HepG2 (cell line): ENCODE data around the gene C11orf91. TPM values are rescaled to one million over a fixed set of nuclear protein-coding genes. Genes with fewer than 3 reads are reported as not detected.

Experiments
- ATAC-seq: fragments of 200-7000 bp; cut with Tn5 transposase; 3 replicates; pipeline ENCODE4 v1.9.1; 2020; ENCODE audit warnings: mild to moderate bottlenecking, moderate library complexity
- BruUV-seq: library from RNA; stranded (reverse); fragments of 400-500 nt; replicated peaks from 2 replicates; lab custom pipeline; 2021; lab: Mats Ljungman, UMichigan
- CTCF ChIA-PET: fragments of 300-600 bp; formaldehyde crosslinking; extraction: SDS; loops from one replicate; lab custom pipeline; 2021; ENCODE audit warnings: low total read pairs, inconsistent platforms, low intra/inter-chr PET ratio; lab: Yijun Ruan, JAX
- POLR2A ChIA-PET: fragments of 350-600 bp; sonication (Branson Sonifier 250); formaldehyde crosslinking; loops from one replicate; lab custom pipeline; 2020; ENCODE audit warnings: antibody characterized with exemption, inconsistent platforms; lab: Yijun Ruan, JAX
- DNase-seq: peaks from one replicate; pipeline ENCODE4 v3.0.0-alpha.2; 2015; ENCODE audit warnings: low spot score
- FAIRE-seq: peaks from 3 replicates; lab custom pipeline; 2011; peaks lifted over from hg19 to GRCh38; lab: Jason Lieb, UNC
- H2AFZ ChIP-seq: one replicate; pipeline ENCODE4 v1.6.1; 2011; ENCODE audit warnings: low read length, inconsistent platforms
- H3K27ac ChIP-seq: fragments of 300-600 bp; 3 replicates; pipeline ENCODE4 v1.8.0; 2011; ENCODE audit warnings: mixed run types, mild to moderate bottlenecking, mixed read lengths, low read length, inconsistent platforms; ENCODE audit not compliant: insufficient read depth; ENCODE audit errors: extremely low read length
- H3K27me3 ChIP-seq, 2 experiments: fragments of 200-600 bp in 1 of 2; 2 replicates in 1 of 2; 3 replicates in 1 of 2; pipeline versions ENCODE4 v1.6.0 to v1.8.0; 2011; ENCODE audit warnings: low read length in 2 of 2, mild to moderate bottlenecking in 2 of 2, moderate library complexity in 2 of 2, inconsistent platforms in 1 of 2; ENCODE audit not compliant: insufficient read depth in 2 of 2, control insufficient read depth in 1 of 2
- H3K36me3 ChIP-seq, 2 experiments: fragments of 200-600 bp in 1 of 2; replicated peaks in 1 of 2; 2 replicates in 1 of 2; 3 replicates in 1 of 2; pipeline versions ENCODE4 v1.5.1 to v1.8.0; 2011; ENCODE audit warnings: low read length in 2 of 2, inconsistent platforms in 1 of 2; ENCODE audit not compliant: insufficient read depth in 2 of 2, control insufficient read depth in 1 of 2
- H3K4me1 ChIP-seq: 2 replicates; pipeline ENCODE4 v1.5.1; 2012; ENCODE audit warnings: low read length, inconsistent platforms; ENCODE audit not compliant: insufficient read depth
- H3K4me2 ChIP-seq: 2 replicates; pipeline ENCODE4 v1.6.0; 2011; ENCODE audit warnings: low read depth, low read length, inconsistent platforms
- H3K4me3 ChIP-seq, 3 experiments: fragments of 200-600 bp in 1 of 3; sonication (generic), shearing (Covaris generic) in 1 of 3; replicated peaks in 1 of 3; 2 replicates each; pipeline ENCODE4 v1.5.1; 2011 to 2016; ENCODE audit warnings: low read length in 3 of 3, inconsistent platforms in 2 of 3, low read depth in 2 of 3, mild to moderate bottlenecking in 2 of 3, control low read depth in 1 of 3, mixed read lengths in 1 of 3; ENCODE audit not compliant: insufficient read depth in 1 of 3
- H3K79me2 ChIP-seq: one replicate; pipeline ENCODE4 v1.6.1; 2011; ENCODE audit warnings: low read length, inconsistent platforms; ENCODE audit not compliant: insufficient read depth
- H3K9ac ChIP-seq: 2 replicates; pipeline ENCODE4 v1.6.0; 2011; ENCODE audit warnings: mild to moderate bottlenecking, low read depth, low read length, inconsistent platforms; ENCODE audit not compliant: insufficient read depth
- H3K9me3 ChIP-seq: 2 replicates; pipeline ENCODE4 v1.5.1; 2012; ENCODE audit warnings: mild to moderate bottlenecking, low read length
- H4K20me1 ChIP-seq: 2 replicates; pipeline ENCODE4 v1.6.0; 2011; ENCODE audit warnings: inconsistent platforms, mild to moderate bottlenecking, low read length, moderate library complexity; ENCODE audit not compliant: insufficient read depth
- DDIT3 ChIP-seq: sonication (generic); formaldehyde crosslinking; IDR thresholded peaks from 2 replicates; pipeline ENCODE4 v1.4.0; 2020; ENCODE audit warnings: mild to moderate bottlenecking, missing genetic modification reagents
- HOMEZ ChIP-seq: IDR thresholded peaks from 2 replicates; pipeline ENCODE4 v1.6.1; 2016; ENCODE audit warnings: low read depth
- ISX ChIP-seq: sonication (generic); formaldehyde crosslinking; conservative IDR thresholded peaks from 2 replicates; pipeline ENCODE4 v1.5.0; 2020; ENCODE audit warnings: missing genetic modification reagents
- KAT8 ChIP-seq: IDR thresholded peaks from 2 replicates; pipeline ENCODE4 v1.6.1; 2016; ENCODE audit warnings: missing genetic modification reagents, missing compliant biosample characterization
- KIAA2018 ChIP-seq: sonication (generic); formaldehyde crosslinking; IDR thresholded peaks from 2 replicates; pipeline ENCODE4 v1.5.0; 2020; ENCODE audit warnings: mild to moderate bottlenecking, missing genetic modification reagents, borderline replicate concordance
- KLF6 ChIP-seq: IDR thresholded peaks from 2 replicates; pipeline ENCODE4 v1.8.0; 2016; ENCODE audit warnings: missing biosample characterization, missing genetic modification reagents
- TGIF2 ChIP-seq: IDR thresholded peaks from 2 replicates; pipeline ENCODE4 v1.6.1; 2016; ENCODE audit warnings: control low read depth, missing compliant biosample characterization
- ZNF251 ChIP-seq: sonication (generic); formaldehyde crosslinking; IDR thresholded peaks from 2 replicates; pipeline ENCODE4 v1.9.0; 2021; ENCODE audit warnings: mild to moderate bottlenecking, missing genetic modification reagents
- ZNF543 ChIP-seq: sonication (generic); formaldehyde crosslinking; IDR thresholded peaks from 2 replicates; pipeline ENCODE4 v1.4.0; 2020; ENCODE audit warnings: mild to moderate bottlenecking, missing genetic modification reagents
- ZNF572 ChIP-seq: sonication (generic); formaldehyde crosslinking; IDR thresholded peaks from 2 replicates; pipeline ENCODE4 v1.5.1; 2020; ENCODE audit warnings: mild to moderate bottlenecking, missing genetic modification reagents
- ZNF761 ChIP-seq: sonication (generic); formaldehyde crosslinking; conservative IDR thresholded peaks from 2 replicates; pipeline ENCODE4 v1.4.0; 2020; ENCODE audit warnings: mild to moderate bottlenecking, missing genetic modification reagents
- ZNF777 ChIP-seq: sonication (generic); formaldehyde crosslinking; IDR thresholded peaks from 2 replicates; pipeline ENCODE4 v1.4.0; 2020; ENCODE audit warnings: missing genetic modification reagents
- ZNF784 ChIP-seq: sonication (generic); formaldehyde crosslinking; IDR thresholded peaks from 2 replicates; pipeline ENCODE4 v1.5.1; 2020; ENCODE audit warnings: missing genetic modification reagents, mild to moderate bottlenecking, borderline replicate concordance
- WGBS: methylation state at CpG from one replicate; pipeline ENCODE4 v1.1.6; 2017; ENCODE audit warnings: low lambda C conversion rate; 5-methylcytosine and 5-hydroxymethylcytosine counted together
- in situ Hi-C: cut with HindIII; loops from 2 replicates; pipeline ENCODE4 v1.10.0; 2017; ENCODE audit warnings: low pct_unique_long_range_greater_than_20kb; ENCODE audit not compliant: extremely low pct_ligation_motif_present
- intact Hi-C: fragments of 100-400 bp; cut with micrococcal nuclease; formaldehyde crosslinking; loops from one replicate; pipeline ENCODE4 v1.10.0; 2022; ENCODE audit not compliant: unreplicated experiment
- polyA plus RNA-seq, 8 experiments: library from polyadenylated mRNA; depleted of rRNA in 3 of 8; stranded (reverse) in 7 of 8; unstranded in 1 of 8; fragments of >200 nt; fragmentation: Illumina TruSeq in 4 of 8; extraction: Trizol in 4 of 8; gene quantifications; 2 replicates each; pipeline versions ENCODE4 v1.2.1 to v1.2.3, GENCODE V29; 2011 to 2016; ENCODE audit warnings: low read depth in 4 of 8, missing spikeins in 1 of 8, mixed read lengths in 1 of 8; ENCODE audit not compliant: insufficient read depth in 1 of 8
- total RNA-seq, 5 experiments: library from RNA; depleted of rRNA; stranded (reverse); fragments of >200 nt; fragmentation: Illumina TruSeq; extraction: Trizol; gene quantifications; 2 replicates each; pipeline ENCODE4 v1.2.3, GENCODE V29; 2016; ENCODE audit warnings: low read depth in 1 of 5

The C11orf91 gene
- total and polyA plus RNA-seq, 2 of the 13 experiments (the other 11 are each of a cell fraction or from before 2014, with no cell fraction given) = 0.35 TPM; not detected in 1

GRCh38 chr11:33670250-33671011, 30.2 kb downstream of the C11orf91 start:
- no peak overlapping the region for H3K4me2 ChIP-seq
- peaks cover 2% of the 10 kb centered on the region in 2 experiments; a peak in 4 of 5 replicates for H3K27me3 ChIP-seq
- no peaks in the 10 kb centered on the region for H4K20me1 ChIP-seq
- no peak for DNase-seq
- H2AFZ ChIP-seq = no peak overlapping the region
- H3K9me3 ChIP-seq = no peaks in the 10 kb centered on the region
- ChIA-PET POLR2A (no interaction called here), CTCF (no interaction called here)
- 28% methylated on average over 5 of the region's 5 CpGs for WGBS
- H3K4me3 ChIP-seq = no peak overlapping the region
- no peaks in the 10 kb centered on the region for H3K79me2 ChIP-seq
- no peak overlapping the region for H3K27ac ChIP-seq
- intact Hi-C loops (no loop called here), in situ Hi-C loops (no loop called here)
- FAIRE-seq = no peak
- ATAC-seq = no peak
- H3K4me1 ChIP-seq = no peaks in the 10 kb centered on the region
- H3K36me3 ChIP-seq = no peaks in the 10 kb centered on the region
- no peak overlapping the region for H3K9ac ChIP-seq
- BruUV-seq = no TSS peak
- no peak for TF ChIP-seq ZNF777 (CRISPR knock-in tag)
- no peak for TF ChIP-seq KLF6 (CRISPR knock-in tag)
- no peak for TF ChIP-seq ZNF572 (CRISPR knock-in tag)
- no peak for TF ChIP-seq ZNF543 (CRISPR knock-in tag)
- no peak for TF ChIP-seq ISX
- no peak for TF ChIP-seq ZNF784 (CRISPR knock-in tag)
- no peak for TF ChIP-seq TGIF2 (CRISPR knock-in tag)
- TF ChIP-seq ZNF251 (CRISPR knock-in tag) = no peak
- no peak for TF ChIP-seq KAT8 (CRISPR knock-in tag)
- TF ChIP-seq ZNF761 = no peak
- no peak for TF ChIP-seq DDIT3
- TF ChIP-seq HOMEZ = no peak
- TF ChIP-seq KIAA2018 (CRISPR knock-in tag) = no peak
